Stimulated activated CD4-positive, alpha-beta T cell treated with anti-CD3 and anti-CD28 coated beads, Interleukin-15, amount 100 ng/mL, for 48 hours (primary cell): ENCODE measurements around the gene PTGES3.
"Not testable (repeated sequence)": the region's sequence is repeated elsewhere in the genome, so short reads cannot be mapped to it uniquely, and the experiment has no call there.

Source experiments
- DNase-seq, 2 donors: peaks; one replicate each; pipeline ENCODE4 v3.0.0-alpha.2; 2020; ENCODE audit warnings: low read depth in 2 of 2

Gene PTGES3, protein sequence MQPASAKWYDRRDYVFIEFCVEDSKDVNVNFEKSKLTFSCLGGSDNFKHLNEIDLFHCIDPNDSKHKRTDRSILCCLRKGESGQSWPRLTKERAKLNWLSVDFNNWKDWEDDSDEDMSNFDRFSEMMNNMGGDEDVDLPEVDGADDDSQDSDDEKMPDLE

DNA sequence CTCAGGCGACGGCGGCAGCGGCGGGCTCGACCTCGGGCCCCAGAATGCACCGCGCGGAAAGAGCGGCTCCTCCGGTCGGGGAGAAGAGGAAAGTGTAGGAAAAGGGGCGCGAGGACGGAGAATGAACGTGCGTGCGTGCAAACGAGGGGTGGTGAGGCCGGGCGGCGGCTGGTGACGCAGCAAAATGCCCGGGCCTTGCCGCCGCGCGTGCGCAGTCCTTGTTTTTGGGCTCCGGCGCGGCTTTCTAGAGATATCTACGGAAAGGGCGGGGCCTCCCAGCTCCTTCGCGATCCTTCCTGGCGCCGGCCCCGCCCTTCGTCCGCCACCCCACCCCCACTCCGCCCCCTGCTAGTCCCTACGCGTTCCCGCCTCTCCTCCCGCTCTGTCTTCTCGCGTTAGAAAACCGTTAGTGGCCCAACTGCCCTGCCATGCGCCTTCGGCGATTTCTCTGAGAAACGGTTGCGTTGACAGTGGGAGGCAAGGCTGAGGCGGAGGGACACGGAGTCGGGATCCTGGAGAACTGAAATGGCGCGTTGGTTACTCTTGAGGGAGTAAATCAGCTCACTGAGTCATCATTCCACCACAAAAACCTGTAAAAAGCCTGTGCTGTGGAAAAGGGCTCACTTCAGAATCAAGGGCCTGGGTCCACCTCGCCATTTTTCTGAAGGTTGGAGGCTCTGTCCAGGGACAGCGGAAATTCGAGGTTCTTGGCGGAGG lies at the start of gene PTGES3:
Gene PTGES3 (minus strand): TSS at position 156 of the 717 bp plus-strand sequence. CDS start 285 bp downstream, outside the sequence.
- peak; percentile 98 for DNase-seq

DNA sequence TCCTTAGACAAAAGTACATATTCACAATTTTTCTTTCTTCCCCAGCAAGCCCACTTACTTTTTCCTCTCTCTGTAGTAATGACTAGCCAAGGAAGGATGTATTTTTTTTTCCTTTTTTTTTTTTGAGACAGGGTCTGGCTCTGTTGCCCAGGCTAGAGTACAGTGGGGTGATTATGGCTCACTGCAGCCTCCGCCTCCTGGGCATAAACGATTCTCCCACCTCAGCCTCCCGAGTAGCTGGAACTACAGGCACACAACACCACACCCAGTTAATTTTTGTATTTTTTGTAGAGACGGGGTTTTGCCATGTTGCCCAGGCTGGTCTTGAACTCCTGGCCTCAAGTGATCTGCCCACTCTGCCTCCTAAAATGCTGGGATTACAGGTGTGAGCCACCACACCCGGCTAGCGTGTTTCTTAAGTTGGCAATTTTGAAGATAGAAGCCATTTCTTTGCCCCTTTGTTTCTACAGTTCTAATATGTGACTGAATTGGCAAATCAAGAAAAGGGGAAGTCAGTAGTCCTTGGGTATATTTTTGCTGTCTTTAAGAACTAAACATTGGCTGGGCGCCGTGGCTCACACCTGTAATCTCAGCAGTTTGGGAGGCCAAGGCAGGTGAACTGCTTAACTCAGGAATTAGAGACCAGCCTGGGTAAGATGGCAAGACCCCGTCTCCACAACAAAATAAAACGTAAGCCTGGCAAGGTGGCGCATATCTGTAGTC lies 40.2 kb upstream of the PTGES3 start:
- no peak for DNase-seq

DNA sequence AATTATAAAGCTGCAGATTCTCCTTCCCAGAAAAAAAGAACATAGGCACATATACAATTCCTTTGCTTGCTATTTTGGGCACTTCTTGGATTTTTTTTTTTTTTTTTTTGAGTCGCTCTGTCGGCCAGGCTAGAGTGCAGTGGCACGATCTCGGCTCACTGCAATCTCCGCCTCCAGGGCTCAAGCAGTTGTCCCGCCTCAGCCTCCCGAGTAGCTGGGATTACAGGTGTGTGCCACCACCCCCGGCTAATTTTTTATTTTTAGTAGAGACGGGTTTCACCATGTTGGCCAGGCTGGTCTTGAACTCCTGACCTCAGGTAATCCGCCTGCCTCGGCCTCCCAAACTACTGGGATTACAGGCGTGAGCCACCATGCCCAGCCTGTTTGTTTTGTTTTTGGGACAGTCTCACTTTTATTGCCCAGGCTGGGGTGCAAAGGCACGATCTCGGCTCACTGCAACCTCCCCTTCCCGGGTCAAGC lies 38.2 kb upstream of the PTGES3 start:
- DNase-seq, result not testable (repeated sequence)

DNA sequence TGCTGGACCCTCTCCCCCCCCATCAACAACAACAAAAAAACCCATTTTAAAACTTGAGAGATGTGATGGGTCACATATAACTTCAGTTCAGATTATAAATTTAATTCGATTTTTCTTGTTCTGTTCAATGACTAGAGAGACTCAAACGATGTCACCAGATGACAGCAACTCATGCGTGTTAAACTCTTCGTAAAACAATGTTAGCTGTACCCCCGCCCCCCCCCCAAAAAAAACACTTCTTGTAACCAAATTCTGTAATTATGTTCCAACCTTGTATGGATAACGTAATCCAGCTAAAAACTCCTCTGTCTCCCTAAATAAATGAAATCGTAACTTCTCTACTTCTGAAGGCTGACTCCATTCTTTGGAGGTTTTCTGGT lies 37.6 kb upstream of the PTGES3 start:
- DNase-seq, result no peak

GRCh38 chr12:56724972-56725722 lies 37.1 kb upstream of the PTGES3 start, which contains the start of gene NACA:
Gene NACA (minus strand): TSS chr12:56725299. CDS start chr12:56724521, 778 bp downstream.
- DNase-seq, result peak; percentile 98 to 99

GRCh38 chr12:56724701-56724971 lies 36.6 kb upstream of the PTGES3 start:
- no peak for DNase-seq

DNA sequence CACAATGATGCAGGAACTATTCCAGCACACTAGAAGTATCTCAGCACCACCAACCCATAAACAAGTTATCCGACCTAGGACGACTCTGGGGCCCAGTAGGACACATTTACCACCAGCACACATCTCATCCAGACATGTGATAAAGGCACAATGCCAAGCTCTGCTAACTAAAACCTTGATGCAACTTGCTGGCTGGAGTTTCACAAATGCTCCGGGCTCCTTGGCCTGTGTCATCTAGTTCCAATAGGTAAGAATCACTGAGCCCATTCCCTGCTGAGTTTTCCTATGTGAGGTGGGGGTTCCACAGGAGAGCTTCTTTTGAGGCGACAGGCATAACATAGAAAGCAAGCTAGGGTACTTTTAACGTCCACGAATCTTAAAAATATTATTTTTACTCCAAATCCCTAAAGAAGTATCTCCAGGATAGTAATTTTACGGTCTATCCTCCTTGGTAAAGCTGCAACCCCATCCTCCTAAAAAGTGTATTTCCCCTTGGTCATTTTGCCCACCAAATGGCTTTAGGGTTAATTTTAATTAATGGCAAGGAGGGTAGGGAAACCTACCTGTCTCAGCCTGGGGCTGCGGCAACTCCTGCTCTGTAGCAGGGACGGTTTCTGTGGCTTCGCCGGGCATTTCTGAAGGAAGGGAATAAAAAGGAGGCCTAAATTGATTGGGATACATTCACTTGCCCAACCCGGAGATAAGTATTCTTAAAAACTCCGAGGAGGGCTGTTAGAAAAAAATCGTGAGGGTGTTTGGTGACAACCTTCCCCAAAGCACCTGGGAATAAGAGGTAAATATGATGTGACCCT lies 36.0 kb upstream of the PTGES3 start:
- DNase-seq, result no peak

- DNase-seq, result no peak
Measured at GRCh38 chr12:56723352-56723751, 35.3 kb upstream of the PTGES3 start.

- no peak for DNase-seq
Measured at GRCh38 chr12:56722832-56723231, 34.7 kb upstream of the PTGES3 start.

DNA sequence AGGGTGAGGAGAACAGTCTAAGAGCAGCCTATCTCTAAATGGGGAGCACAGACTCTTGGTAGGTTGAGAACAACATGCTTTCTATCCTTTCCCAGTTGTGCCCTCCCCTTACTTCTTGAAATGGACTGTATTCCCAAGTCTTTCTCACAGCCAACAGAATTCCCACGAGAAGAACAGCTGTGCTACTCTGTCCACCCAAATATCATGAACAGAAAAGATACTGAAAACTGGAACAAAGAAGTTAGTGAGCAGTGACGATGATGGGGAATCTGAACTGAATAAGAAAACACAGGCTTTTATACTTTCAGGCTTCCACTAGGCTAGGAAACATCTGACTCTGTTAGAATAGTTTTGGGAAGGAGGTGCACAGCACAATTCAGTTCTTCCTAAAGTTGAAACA lies 33.6 kb upstream of the PTGES3 start:
- no peak for DNase-seq

DNA sequence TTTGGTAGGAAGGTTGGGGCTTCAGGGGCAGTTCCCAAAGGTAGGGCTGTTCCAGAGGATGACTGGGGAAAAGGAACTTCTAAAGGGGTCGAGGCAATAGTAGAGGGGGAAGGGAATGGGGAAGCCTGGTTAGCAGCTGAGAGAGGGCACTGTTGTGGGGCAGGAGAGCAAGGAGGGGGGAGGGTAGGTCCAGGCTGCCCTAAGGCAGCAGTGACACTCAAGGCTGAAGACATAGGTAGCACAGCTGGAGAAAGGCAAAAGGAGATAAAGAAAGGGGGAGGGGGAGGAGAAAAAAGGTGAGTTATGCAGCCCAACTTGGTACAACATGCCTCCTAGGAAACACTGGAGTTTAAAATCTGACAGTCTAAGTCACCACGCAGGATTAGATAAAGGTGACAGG lies 33.1 kb upstream of the PTGES3 start:
- DNase-seq, result no peak

DNA sequence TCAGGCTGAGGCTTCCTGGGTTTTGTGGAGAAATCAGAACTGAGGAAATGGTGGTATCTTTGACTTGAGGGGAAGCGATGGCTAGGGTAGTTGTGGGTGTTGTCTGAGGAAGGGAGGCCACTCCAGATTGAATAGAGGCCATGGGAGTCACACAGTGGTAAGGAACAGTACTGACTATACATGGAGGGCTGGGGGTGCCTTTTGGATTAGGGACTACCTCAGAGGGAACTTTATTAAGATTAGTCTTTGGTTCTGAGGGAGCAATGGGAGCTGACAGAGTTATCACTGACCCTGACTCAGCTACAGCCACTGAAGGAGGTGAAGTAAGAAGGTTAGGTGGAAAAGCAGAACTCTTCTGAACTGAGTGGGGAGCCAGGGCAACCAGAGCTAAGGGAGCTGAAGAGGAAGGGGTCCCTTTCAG lies 32.7 kb upstream of the PTGES3 start:
- no peak for DNase-seq

DNA sequence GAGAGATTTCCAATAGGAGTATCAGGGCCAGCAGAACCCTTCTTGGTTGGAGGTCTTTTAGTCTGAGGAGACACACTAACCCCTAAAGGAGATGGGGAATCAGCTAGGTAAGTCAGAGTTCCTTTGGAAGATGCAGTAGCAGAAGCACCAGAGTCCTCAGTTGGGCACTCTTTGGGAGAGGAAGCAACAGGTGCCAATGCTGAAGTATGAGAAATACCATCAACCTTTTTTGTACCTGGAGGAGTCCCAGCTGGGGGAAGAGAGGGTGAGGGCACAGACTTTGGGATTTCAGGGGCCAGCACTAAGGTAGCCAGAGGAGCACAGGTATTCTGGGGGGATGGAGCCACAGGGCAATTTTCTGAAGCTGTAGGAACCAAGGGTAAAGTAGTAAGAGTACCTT lies 31.0 kb upstream of the PTGES3 start:
- DNase-seq, result no peak

- no peak for DNase-seq
Measured at GRCh38 chr12:56718636-56719035, 30.6 kb upstream of the PTGES3 start.

DNA sequence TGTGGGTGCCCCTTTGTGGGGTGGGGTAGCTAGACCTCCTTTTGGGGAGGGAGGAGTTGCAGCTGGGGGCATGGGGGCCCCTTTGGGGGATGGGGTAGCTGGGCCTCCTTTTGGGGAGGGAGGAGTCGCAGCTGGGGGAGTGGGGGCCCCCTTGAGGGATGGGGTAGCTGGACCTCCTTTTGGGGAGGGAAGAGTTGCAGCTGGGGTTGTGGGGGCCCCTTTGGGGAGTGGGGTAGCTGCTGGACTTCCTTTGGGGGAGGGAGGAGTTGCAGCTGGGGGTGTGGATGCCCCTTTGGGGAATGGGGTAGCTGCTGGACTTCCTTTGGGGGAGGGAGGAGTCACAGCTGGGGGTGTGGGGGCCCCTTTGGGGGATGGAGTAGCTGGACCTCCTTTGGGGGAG lies 30.1 kb upstream of the PTGES3 start:
- no peak for DNase-seq

DNA sequence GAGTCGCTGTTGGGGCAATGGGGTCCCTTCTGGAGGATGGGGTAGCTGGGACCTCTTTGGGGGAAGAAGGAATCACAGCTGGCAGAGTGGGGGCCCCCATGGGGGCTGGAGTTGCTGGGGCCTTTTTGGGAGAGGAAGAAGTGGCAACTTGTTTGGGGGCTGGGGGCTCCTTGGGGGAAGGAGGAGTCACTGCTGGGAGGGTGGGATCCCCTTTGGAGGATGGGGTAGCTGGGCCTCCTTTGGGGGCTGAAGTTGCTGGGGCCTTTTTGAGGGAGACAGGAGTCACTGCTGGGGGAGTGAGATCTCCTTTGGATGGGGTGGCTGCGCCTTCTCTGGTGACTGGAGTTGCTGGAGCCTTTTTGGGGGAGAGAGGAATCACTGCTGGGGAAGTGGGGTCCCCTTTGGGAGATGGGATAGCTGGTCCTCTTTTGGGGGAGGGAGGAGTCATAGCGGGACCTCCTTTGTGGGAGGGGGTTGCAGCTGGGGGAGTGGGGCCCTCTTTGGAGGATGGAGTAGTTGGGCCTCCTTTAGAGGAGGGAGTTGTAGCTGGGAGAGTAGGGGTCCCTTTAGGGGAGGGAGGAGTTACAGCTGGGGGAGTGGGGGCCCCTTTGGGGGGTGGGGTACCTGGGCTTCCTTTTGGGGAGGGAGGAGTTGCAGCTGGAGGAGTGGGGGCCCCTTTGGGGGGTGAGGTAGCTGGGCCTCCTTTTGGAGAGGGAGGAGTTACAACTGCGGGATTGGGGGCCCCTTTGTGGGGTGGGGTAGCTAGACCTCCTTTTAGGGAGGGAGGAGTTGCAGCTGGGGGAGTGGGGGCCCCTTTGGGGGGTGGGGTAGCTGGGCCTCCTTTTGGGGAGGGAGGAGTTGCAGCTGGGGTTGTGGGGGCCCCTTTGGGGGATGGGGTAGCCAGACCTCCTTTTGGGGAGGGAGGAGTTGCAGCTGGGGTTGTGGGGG lies 29.1 kb upstream of the PTGES3 start:
- no peak for DNase-seq

DNA sequence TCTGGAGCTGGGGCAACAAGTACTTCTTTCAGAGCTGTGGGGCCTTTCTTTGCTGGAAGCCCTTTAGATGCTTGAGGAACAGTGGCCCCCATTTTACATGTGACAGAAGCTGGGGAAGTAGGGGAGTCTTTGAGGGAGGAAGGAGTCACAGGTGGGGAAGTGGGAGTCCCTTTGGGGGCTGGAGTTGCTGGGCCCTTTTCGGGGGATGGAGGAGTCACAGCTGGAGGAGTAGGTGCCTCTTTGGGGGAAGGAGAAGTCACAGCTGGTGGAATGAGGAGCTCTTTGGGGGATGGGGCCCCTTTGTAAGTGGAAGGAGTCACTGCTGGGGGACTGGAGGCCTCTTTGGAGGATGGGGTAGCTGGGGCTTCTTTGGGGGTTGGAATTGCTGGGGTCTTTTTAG lies 28.4 kb upstream of the PTGES3 start:
- DNase-seq, result no peak

DNA sequence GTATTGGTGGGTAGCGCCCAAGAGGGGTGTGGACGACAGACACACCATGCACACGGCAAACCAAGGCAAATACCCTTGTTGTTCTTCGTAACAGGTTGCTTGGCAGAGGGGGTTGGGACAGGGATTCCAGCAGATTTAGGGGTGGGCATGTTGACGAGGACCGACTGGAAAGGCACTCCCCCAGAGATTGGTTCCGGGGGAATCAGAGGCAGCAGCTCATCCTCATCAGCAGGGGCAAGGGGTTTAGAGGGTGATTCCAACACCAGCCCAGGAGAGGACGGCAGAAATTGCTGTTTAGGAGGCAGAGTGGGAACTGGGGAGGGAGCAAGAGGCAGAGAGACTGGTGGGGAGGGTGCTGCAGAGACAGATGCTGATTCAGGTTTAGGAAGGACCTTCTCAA lies 27.7 kb upstream of the PTGES3 start:
- no peak for DNase-seq

DNA sequence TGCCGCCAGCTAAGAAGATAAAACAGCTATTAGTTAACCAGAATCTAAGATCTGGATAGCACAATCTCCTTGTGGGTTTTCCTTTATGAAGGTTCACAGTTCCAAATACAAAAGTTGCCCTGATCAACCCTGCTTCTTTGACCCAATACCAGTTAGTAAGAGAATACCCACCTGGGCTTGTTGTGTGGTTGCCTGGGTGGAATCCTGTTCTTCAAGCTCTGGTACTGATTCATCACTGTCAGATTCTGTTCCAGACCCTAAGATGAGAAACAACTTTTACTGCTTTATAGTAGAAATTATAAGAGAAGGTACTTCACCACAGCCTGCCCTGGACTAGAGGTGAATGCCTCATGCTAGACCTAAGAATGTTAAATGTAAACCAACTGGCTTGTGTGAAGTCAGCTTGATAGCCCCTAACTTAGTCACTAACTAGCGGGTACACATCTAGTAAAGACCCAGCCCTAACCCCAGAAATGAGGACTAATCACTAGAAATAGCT lies 26.4 kb upstream of the PTGES3 start:
- no peak for DNase-seq

DNA sequence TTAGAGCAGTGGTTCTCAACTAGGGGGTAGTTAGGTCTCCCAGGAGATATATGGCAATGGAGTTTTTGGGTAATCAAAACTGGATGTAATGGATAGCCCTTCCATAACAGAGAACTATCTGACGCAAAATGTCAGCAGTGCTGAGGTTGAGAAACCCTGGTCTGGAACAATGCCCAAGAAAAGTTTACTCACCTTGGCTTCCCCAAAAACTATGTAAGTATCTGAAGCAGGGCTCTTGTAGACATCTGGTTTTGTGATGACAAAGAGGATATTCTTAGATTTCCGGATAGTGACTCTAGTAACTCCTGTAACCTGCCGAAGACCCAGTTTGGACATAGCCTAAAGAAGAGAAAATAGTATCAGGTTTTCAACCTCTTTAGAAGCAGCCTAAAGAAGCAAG lies 25.3 kb upstream of the PTGES3 start:
- no peak for DNase-seq
